PC-3 (cell line): Measurements from ENCODE around the gene PCBP3. TPM values are rescaled to one million over a fixed set of nuclear protein-coding genes. Genes with fewer than 3 reads are reported as not detected.

Source experiments
- ATAC-seq: fragments of 200-7000 bp; cut with Tn5 transposase; 2 replicates; pipeline ENCODE4 v1.9.1; 2020; ENCODE audit warnings: mild to moderate bottlenecking, moderate library complexity
- BruUV-seq: library from RNA; stranded (reverse); fragments of 400-500 nt; replicated peaks from 2 replicates; lab custom pipeline; 2021; lab: Mats Ljungman, UMichigan
- CTCF ChIA-PET: fragments of 300-600 bp; sonication (Branson Sonifier 250); formaldehyde crosslinking; loops from one replicate; lab custom pipeline; 2022; ENCODE audit warnings: antibody characterized with exemption; lab: Charles Lee
- POLR2A ChIA-PET: fragments of 300-600 bp; sonication (Branson Sonifier 250); formaldehyde crosslinking; loops from one replicate; lab custom pipeline; 2022; ENCODE audit warnings: antibody characterized with exemption; ENCODE audit not compliant: unreplicated experiment; lab: Charles Lee
- DNase-seq: peaks from one replicate; pipeline ENCODE4 v3.0.0-alpha.2; 2015
- H2AFZ ChIP-seq: fragments of 300-600 bp; sonication (generic); 2 replicates; pipeline ENCODE4 v1.6.0; 2016; ENCODE audit warnings: antibody characterized with exemption, low read length
- H3F3A ChIP-seq: fragments of 300-600 bp; sonication (generic); one replicate; pipeline ENCODE4 v1.6.0; 2017; ENCODE audit warnings: antibody characterized with exemption, low read length, control low read depth, mild to moderate bottlenecking; ENCODE audit not compliant: unreplicated experiment
- H3K27ac ChIP-seq: fragments of 300-600 bp; sonication (generic); 2 replicates; pipeline ENCODE4 v1.5.1; 2016; ENCODE audit warnings: mild to moderate bottlenecking, low read length
- H3K27me3 ChIP-seq: fragments of 300-600 bp; sonication (generic); 2 replicates; pipeline ENCODE4 v1.6.1; 2016; ENCODE audit warnings: low read length, mixed read lengths
- H3K36me3 ChIP-seq: fragments of 300-600 bp; sonication (generic); 2 replicates; pipeline ENCODE4 v1.6.1; 2016; ENCODE audit warnings: low read depth, mixed run types, low read length, mixed read lengths
- H3K4me1 ChIP-seq: fragments of 300-600 bp; sonication (generic); 2 replicates; pipeline ENCODE4 v1.5.1; 2016; ENCODE audit warnings: low read length; ENCODE audit not compliant: insufficient read depth
- H3K4me2 ChIP-seq: fragments of 300-600 bp; sonication (generic); 2 replicates; pipeline ENCODE4 v1.6.0; 2016; ENCODE audit warnings: low read length
- H3K4me3 ChIP-seq: fragments of 300-600 bp; sonication (generic); 2 replicates; pipeline ENCODE4 v1.5.1; 2016; ENCODE audit warnings: mild to moderate bottlenecking, low read length, mixed read lengths
- H3K79me2 ChIP-seq: fragments of 300-600 bp; sonication (generic); 2 replicates; pipeline ENCODE4 v1.6.1; 2017; ENCODE audit warnings: low read length, mixed read lengths
- H3K9ac ChIP-seq: fragments of 300-600 bp; sonication (generic); 2 replicates; pipeline ENCODE4 v1.6.0; 2016; ENCODE audit warnings: mild to moderate bottlenecking, low read length
- H3K9me2 ChIP-seq: fragments of 300-600 bp; sonication (generic); replicated peaks from 2 replicates; pipeline ENCODE4 v1.6.1; 2016; ENCODE audit warnings: mixed run types, low read length, mixed read lengths
- H3K9me3 ChIP-seq: fragments of 300-600 bp; sonication (generic); 2 replicates; pipeline ENCODE4 v1.6.1; 2016; ENCODE audit warnings: low read length, mixed read lengths
- H4K20me1 ChIP-seq: fragments of 300-600 bp; sonication (generic); 2 replicates; pipeline ENCODE4 v1.6.1; 2016; ENCODE audit warnings: low read length, mixed read lengths
- CTCF ChIP-seq: fragments of 300-600 bp; sonication (generic); conservative IDR thresholded peaks from 2 replicates; pipeline ENCODE4 v1.5.1; 2017; ENCODE audit warnings: antibody characterized with exemption, low read depth, mild to moderate bottlenecking, low read length
- EZH2 ChIP-seq: fragments of 300-600 bp; sonication (generic); IDR thresholded peaks from one replicate; pipeline ENCODE4 v1.6.1; 2017; ENCODE audit warnings: antibody characterized with exemption, mild to moderate bottlenecking, low read length; ENCODE audit not compliant: unreplicated experiment
- EZH2phosphoT487 ChIP-seq: fragments of 300-600 bp; sonication (generic); IDR thresholded peaks from 2 replicates; pipeline ENCODE4 v1.6.1; 2018; ENCODE audit warnings: mild to moderate bottlenecking, antibody characterized with exemption, low read length, borderline replicate concordance
- intact Hi-C: fragments of 100-400 bp; cut with micrococcal nuclease; formaldehyde crosslinking; loops from 2 replicates; pipeline ENCODE4 v1.9.0; 2023
- total RNA-seq: library from RNA; depleted of rRNA; stranded (reverse); fragments of >200 nt; gene quantifications from 2 replicates; pipeline ENCODE4 v1.2.3, GENCODE V29; 2014

The PCBP3 gene
- total RNA-seq, 1 experiment from 2014 or later = 2.4 TPM

DNA sequence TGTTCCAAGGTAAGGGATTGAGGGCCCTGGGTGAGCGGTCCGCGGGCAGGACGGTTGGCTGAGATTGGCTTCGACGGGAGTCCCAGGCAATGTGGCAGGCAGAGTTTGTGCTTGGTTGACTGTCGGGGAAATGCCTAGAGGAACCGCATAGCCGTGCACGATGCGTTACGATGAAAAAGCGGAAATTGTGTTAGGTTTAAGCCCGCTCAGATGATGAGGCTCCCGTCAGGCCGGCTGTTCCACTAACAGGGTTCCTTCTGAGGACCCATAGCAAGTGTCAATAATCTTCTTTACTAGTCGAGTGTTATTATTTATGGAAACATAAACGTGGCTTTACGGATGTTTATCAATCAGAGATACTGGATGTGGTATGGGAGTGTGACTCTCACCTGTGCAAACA, 220.2 kb downstream of the PCBP3 start:
- Histone ChIP-seq H3K9ac (no peak overlapping the region), H3F3A (no peaks in the 10 kb centered on the region), H3K4me2 (no peak overlapping the region), H3K9me3 (no peaks in the 10 kb centered on the region), H3K4me3 (no peak overlapping the region), H3K36me3 (no peaks in the 10 kb centered on the region), H2AFZ (no peak overlapping the region), H3K9me2 (no peaks in the 10 kb centered on the region), H4K20me1 (no peaks in the 10 kb centered on the region), H3K4me1 (peaks cover 19% of the 10 kb centered on the region), H3K27ac (no peak overlapping the region), H3K79me2 (no peaks in the 10 kb centered on the region), H3K27me3 (no peaks in the 10 kb centered on the region)
- ATAC-seq (no peak), DNase-seq (no peak)
- intact Hi-C loops = no loop called here
- BruUV-seq = no TSS peak
- ChIA-PET CTCF (no interaction called here), POLR2A (no interaction called here)
- TF ChIP-seq EZH2phosphoT487 (no peak), CTCF (no peak), EZH2 (no peak)

DNA sequence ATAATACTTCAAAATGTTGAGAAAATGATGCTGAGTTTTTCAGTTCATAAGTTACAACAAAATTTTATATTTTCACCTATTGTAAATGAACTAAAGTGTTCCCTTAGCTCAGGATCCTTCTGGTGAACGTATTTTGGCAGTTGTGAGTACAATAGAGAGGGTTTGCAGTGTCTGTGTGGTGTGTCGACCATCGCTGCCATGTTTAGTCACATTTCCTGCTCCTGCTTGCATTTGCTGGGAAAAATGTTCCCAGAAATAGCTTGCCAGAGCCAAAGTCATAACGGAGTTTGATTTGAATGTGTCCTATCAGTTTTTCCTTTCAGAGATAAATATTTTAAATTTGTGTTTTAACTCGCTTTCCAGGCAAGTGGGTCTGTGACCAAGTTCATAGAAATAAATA, 220.9 kb downstream of the PCBP3 start:
- Histone ChIP-seq H3K4me2 (0 out of 2 replicates have a peak overlapping the region, but pooled peaks have one; percentile 20), H3K27me3 (no peaks in the 10 kb centered on the region), H2AFZ (no peak overlapping the region), H3K9me2 (no peaks in the 10 kb centered on the region), H4K20me1 (no peaks in the 10 kb centered on the region), H3K36me3 (no peaks in the 10 kb centered on the region), H3K9me3 (no peaks in the 10 kb centered on the region), H3K79me2 (no peaks in the 10 kb centered on the region), H3F3A (no peaks in the 10 kb centered on the region), H3K4me1 (peaks cover 19% of the 10 kb centered on the region), H3K4me3 (no peak overlapping the region), H3K9ac (no peak overlapping the region), H3K27ac (no peak overlapping the region)
- TF ChIP-seq EZH2 (no peak), EZH2phosphoT487 (no peak)
- ChIA-PET POLR2A (no interaction called here), CTCF (no interaction called here)
- DNase-seq = no peak
- BruUV-seq = no TSS peak
- intact Hi-C loops = no loop called here
- no peak for ATAC-seq

DNA sequence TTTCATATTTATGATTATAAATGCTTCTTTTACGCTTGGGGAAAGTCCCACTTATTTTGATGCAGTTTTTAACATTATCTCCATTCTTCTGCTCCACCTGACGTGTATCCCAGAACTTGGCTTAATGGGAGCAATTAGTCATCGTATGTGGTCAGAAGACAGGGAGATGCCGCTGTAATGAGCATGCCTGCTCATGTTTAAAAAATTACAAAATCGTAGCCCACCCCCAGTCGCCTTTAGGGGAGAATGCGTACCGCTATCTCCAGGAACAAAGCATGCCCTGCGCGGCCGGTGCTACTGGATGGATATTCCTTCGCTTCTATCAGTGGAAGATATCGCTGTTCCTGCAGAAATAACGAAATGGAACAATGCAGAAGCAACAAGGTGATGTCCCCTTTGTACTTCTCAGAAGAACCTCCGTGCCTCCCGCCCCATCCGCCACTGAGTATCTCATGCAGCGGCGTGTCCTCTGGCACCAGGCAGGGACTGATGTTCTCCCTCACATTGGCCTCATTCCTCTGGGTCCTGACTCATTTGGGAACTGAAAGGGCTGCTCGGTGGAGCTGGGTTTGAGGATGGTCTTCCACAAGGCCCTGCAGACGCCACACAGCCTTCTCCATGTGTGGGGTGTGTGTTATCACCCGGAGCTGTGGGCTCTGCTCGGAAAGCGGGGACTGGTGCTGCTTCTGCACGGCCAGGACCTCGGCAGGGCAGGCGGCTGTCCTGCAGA, 221.7 kb downstream of the PCBP3 start:
- ChIA-PET CTCF (no interaction called here), POLR2A (no interaction called here)
- intact Hi-C loops = no loop called here
- no peak overlapping the region for H2AFZ ChIP-seq
- H3K27ac ChIP-seq = no peak overlapping the region
- H3K4me1 ChIP-seq = peaks cover 19% of the 10 kb centered on the region
- no peaks in the 10 kb centered on the region for H3K79me2 ChIP-seq
- H4K20me1 ChIP-seq = no peaks in the 10 kb centered on the region
- ATAC-seq (peak; percentile 83), DNase-seq (peak; percentile 80)
- no TSS peak for BruUV-seq
- no peaks in the 10 kb centered on the region for H3K27me3 ChIP-seq
- no peaks in the 10 kb centered on the region for H3K9me3 ChIP-seq
- no peaks in the 10 kb centered on the region for H3K36me3 ChIP-seq
- H3K9ac ChIP-seq = no peak overlapping the region
- no peak overlapping the region for H3K4me3 ChIP-seq
- H3K4me2 ChIP-seq = peak overlapping the region; percentile 20
- H3K9me2 ChIP-seq = no peaks in the 10 kb centered on the region
- no peaks in the 10 kb centered on the region for H3F3A ChIP-seq
- TF ChIP-seq EZH2phosphoT487 (no peak), CTCF (no peak), EZH2 (no peak)
